CD4-positive, CD25-positive, alpha-beta regulatory T cell (primary cell): ENCODE results near the gene CCL4. TPM values are rescaled to one million over a fixed set of nuclear protein-coding genes. Genes with fewer than 3 reads are reported as not detected.
A peak's percentile ranks its signal among the peaks of the same experiment; 100 is the strongest.
"Not testable (repeated sequence)": the region's sequence is repeated elsewhere in the genome, so short reads cannot be mapped to it uniquely, and the experiment has no call there.

Experiments
- ATAC-seq, 2 donors: fragments of 150-1000 bp; cut with Tn5 transposase; one replicate each; pipeline ENCODE4 v1.10.0; 2021; ENCODE audit warnings: low read depth in 2 of 2, moderate number of reproducible peaks in 2 of 2, moderate library complexity in 1 of 2
- DNase-seq, 3 donors: peaks; one replicate each; pipeline versions ENCODE4 v3.0.0 to v3.0.0-alpha.2; 2012 to 2022; ENCODE audit warnings: mixed read lengths in 1 of 3
- H3K27ac ChIP-seq: one replicate; pipeline ENCODE4 v1.7.0; 2013; ENCODE audit warnings: mild to moderate bottlenecking, low read length; ENCODE audit not compliant: insufficient read depth, poor library complexity, severe bottlenecking
- H3K27me3 ChIP-seq: one replicate; pipeline ENCODE4 v1.7.0; 2013; ENCODE audit warnings: low read length; ENCODE audit not compliant: control insufficient read depth, insufficient read depth
- H3K36me3 ChIP-seq: one replicate; pipeline ENCODE4 v1.7.0; 2013; ENCODE audit warnings: mild to moderate bottlenecking, low read length, moderate library complexity; ENCODE audit not compliant: control insufficient read depth, insufficient read depth
- H3K4me1 ChIP-seq: 2 replicates; pipeline ENCODE4 v1.7.0; 2013; ENCODE audit warnings: mild to moderate bottlenecking, low read length; ENCODE audit not compliant: insufficient read depth, control insufficient read depth, poor library complexity, severe bottlenecking
- H3K4me3 ChIP-seq: one replicate; pipeline ENCODE4 v1.7.0; 2013; ENCODE audit warnings: low read depth, mild to moderate bottlenecking, low read length, moderate library complexity
- H3K9me3 ChIP-seq, 2 experiments: 1 replicate in 1 of 2; 2 replicates in 1 of 2; pipeline ENCODE4 v1.7.0; 2013; ENCODE audit warnings: low read length in 2 of 2, mild to moderate bottlenecking in 1 of 2, moderate library complexity in 1 of 2; ENCODE audit not compliant: control insufficient read depth in 2 of 2
- H3K27ac Mint-ChIP-seq, 3 donors: one replicate each; pipeline ENCODE4 v1.8.0; 2020 to 2022; ENCODE audit warnings: mild to moderate bottlenecking in 3 of 3, mixed read lengths in 3 of 3, moderate library complexity in 2 of 3
- H3K27me3 Mint-ChIP-seq: one replicate; pipeline ENCODE4 v1.8.0; 2022; ENCODE audit warnings: mild to moderate bottlenecking, mixed read lengths
- H3K36me3 Mint-ChIP-seq: one replicate; pipeline ENCODE4 v1.8.0; 2020; ENCODE audit warnings: mixed read lengths
- H3K4me1 Mint-ChIP-seq, 4 donors: one replicate each; pipeline ENCODE4 v1.8.0; 2020 to 2022; ENCODE audit warnings: mixed read lengths in 4 of 4, mild to moderate bottlenecking in 1 of 4
- H3K4me3 Mint-ChIP-seq, 4 donors: one replicate each; pipeline ENCODE4 v1.8.0; 2020 to 2022; ENCODE audit warnings: mild to moderate bottlenecking in 4 of 4, mixed read lengths in 4 of 4, moderate library complexity in 3 of 4
- H3K9me3 Mint-ChIP-seq, 7 donors: one replicate each; pipeline ENCODE4 v1.8.0; 2020 to 2022; ENCODE audit warnings: mixed read lengths in 7 of 7, mild to moderate bottlenecking in 3 of 7, moderate library complexity in 2 of 7
- polyA plus RNA-seq, 4 donors: library from polyadenylated mRNA; unstranded; fragments of 300-500 nt; fragmentation: Illumina TruSeq; gene quantifications; one replicate each; pipeline ENCODE4 v1.2.3, GENCODE V29; 2021
- total RNA-seq: library from RNA; stranded (reverse); gene quantifications from one replicate; pipeline ENCODE4 v1.2.3, GENCODE V29; 2022

Gene CCL4
- total and polyA plus RNA-seq, 5 donors from 2014 or later: 0.49 to 1.2 (median 0.59) TPM; not detected in 2

DNA sequence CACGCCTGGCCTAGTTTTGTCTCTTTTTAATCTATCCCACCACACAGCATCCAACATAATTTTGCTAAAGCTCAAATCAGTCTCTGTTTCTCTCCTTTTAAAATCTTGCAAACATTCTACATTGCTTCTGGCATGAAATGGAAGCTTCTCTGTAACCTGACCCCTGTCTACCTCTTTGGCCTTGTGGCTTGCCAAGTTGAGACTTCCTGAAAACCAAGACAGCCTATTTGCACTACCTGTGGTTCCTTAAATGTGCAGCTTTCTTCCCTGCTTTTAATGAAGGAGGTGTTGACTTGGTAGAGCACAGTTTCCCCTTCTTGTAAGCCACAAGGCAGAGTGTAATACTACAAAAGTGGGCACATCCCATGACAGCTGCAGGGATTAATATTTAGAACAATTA lies 7.6 kb upstream of the CCL4 start:
- H3K9me3 ChIP-seq: no peaks in the 10 kb centered on the region
- H3K36me3 ChIP-seq: no peaks in the 10 kb centered on the region
- Mint-ChIP-seq H3K4me3 (no peak overlapping the region), H3K27ac (no peak overlapping the region), H3K9me3 (peaks cover 0 to 2% (median 0%) of the 10 kb centered on the region in 7 donors), H3K36me3 (no peaks in the 10 kb centered on the region), H3K27me3 (peaks cover 19% of the 10 kb centered on the region), H3K4me1 (no peaks in the 10 kb centered on the region)
- H3K27me3 ChIP-seq: no peaks in the 10 kb centered on the region
- ATAC-seq: no peak
- no peak for DNase-seq
- H3K4me3 ChIP-seq: no peak overlapping the region
- no peaks in the 10 kb centered on the region for H3K4me1 ChIP-seq
- H3K27ac ChIP-seq: no peak overlapping the region

DNA sequence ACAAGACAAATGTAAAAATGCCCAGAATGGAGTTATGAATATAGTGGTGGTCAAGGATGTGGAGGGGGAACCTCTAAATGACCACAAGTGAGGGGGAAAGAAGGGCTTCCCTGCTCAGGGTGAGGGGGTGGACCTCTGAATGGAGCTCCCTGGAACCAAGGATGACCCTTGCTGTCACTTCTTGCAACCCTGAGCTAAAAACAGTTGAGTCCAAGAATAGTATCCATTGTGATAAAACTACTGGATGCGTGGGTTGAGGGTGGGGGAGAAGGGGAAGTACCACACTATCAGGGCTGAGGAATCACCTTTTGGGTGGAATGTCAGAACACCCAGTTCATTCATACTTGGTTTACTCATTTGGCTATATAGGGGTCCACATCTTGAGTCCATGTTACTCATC lies 4.6 kb upstream of the CCL4 start:
- not testable (repeated sequence) for H3K4me3 ChIP-seq, DNase-seq, H3K4me3 Mint-ChIP-seq, H3K9me3 ChIP-seq, H3K4me1 ChIP-seq, H3K27me3 ChIP-seq, H3K36me3 Mint-ChIP-seq, H3K27ac Mint-ChIP-seq, H3K27ac ChIP-seq, H3K4me1 Mint-ChIP-seq, H3K9me3 Mint-ChIP-seq, ATAC-seq, H3K36me3 ChIP-seq
- H3K27me3 Mint-ChIP-seq: peaks cover 23% of the 10 kb centered on the region

DNA sequence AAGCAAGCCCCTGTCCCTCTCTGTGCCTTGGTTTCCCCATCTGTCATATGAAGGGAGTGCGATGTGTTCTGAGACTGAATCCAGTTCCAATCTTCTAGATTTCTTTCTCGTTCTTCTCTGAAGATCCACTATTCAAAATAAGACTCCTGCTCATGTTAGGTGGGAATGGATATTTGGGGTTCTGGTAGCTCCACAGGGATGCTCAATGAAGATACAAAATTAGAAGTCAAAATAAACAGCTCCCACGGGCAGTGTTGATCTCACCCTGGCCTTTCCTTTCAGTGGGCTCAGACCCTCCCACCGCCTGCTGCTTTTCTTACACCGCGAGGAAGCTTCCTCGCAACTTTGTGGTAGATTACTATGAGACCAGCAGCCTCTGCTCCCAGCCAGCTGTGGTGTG lies 619 bp downstream of the CCL4 start:
- H3K36me3 ChIP-seq, H3K27ac ChIP-seq, H3K4me1 Mint-ChIP-seq, H3K36me3 Mint-ChIP-seq, H3K27me3 ChIP-seq, DNase-seq, H3K27ac Mint-ChIP-seq, H3K4me1 ChIP-seq, ATAC-seq, H3K9me3 Mint-ChIP-seq, H3K4me3 ChIP-seq, H3K4me3 Mint-ChIP-seq, H3K9me3 ChIP-seq: not testable (repeated sequence)
- peaks cover 45% of the 10 kb centered on the region for H3K27me3 Mint-ChIP-seq

DNA sequence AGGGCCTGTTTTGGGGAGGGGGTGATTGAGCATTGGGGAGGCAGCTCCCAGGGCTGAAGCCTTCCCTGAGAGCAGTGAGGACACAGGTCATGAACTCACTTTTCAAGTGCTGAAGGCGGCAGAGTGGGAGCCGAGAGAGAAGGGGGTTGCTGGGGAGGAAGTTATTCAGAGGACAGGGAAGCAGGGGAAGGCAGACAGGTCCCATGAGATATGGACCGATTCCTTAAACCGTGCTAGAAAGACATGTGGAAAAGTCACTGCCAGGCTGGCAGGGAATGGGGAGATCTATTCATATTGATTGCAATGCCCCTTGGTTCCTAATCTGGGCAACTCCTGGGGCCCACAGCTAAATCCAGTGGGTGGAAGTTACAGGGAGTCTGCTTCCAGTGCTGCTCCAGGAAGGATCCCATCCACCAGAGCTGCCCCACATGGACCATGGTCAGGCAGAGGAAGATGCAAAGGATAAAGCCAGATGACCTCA lies 1.1 kb downstream of the CCL4 start:
- DNase-seq (no peak), ATAC-seq (no peak)
- Mint-ChIP-seq H3K4me3 (peak overlapping the region in 1 of 4 donors; percentile 86), H3K4me1 (no peaks in the 10 kb centered on the region), H3K9me3 (no peaks in the 10 kb centered on the region), H3K36me3 (no peaks in the 10 kb centered on the region), H3K27ac (peak overlapping the region in 1 of 3 donors; percentile 26), H3K27me3 (peaks cover 40% of the 10 kb centered on the region)
- no peak overlapping the region for H3K4me3 ChIP-seq
- no peaks in the 10 kb centered on the region for H3K36me3 ChIP-seq
- peaks cover 3% of the 10 kb centered on the region for H3K27me3 ChIP-seq
- H3K9me3 ChIP-seq: no peaks in the 10 kb centered on the region
- H3K4me1 ChIP-seq: no peaks in the 10 kb centered on the region
- H3K27ac ChIP-seq: no peak overlapping the region

DNA sequence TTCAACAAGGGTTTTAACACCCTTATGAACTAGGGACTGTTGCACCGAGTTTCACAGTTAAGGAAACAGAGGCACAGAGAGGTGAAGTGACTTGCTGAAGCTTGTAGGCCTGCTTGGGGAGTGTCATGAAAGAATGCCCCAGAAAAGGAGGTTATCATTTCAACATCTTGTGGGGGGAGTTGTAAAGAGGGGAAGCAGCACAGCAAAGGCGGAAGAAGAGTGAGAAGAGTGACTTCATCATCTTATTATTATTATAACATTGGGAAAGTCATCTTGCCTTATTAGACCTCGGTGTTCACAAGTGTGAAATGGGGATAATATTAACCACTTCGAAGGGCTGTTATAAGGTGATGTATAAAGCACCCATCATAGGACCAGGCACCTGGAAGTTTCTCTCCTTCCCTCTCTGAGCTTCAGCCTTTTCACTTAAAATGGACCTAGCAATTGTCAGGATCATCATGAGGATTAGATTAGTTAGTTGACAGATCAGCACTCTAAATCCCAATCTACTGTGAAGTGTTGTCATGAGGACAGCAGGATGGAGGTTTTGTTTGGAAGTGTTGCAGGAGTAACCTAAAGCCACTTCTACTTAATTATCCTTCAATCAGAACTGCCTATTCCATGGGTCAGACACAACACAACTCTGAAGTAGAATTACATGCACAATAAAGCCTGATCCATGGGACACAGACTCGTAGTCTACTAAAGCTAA lies 2.3 kb downstream of the CCL4 start:
- DNase-seq (no peak), ATAC-seq (no peak)
- Mint-ChIP-seq H3K4me1 (no peaks in the 10 kb centered on the region), H3K27me3 (peaks cover 37% of the 10 kb centered on the region), H3K9me3 (no peaks in the 10 kb centered on the region), H3K4me3 (no peak overlapping the region), H3K27ac (no peak overlapping the region), H3K36me3 (no peaks in the 10 kb centered on the region)
- Histone ChIP-seq H3K36me3 (no peaks in the 10 kb centered on the region), H3K4me3 (no peak overlapping the region), H3K9me3 (no peaks in the 10 kb centered on the region), H3K27me3 (peaks cover 3% of the 10 kb centered on the region), H3K4me1 (no peaks in the 10 kb centered on the region), H3K27ac (no peak overlapping the region)

DNA sequence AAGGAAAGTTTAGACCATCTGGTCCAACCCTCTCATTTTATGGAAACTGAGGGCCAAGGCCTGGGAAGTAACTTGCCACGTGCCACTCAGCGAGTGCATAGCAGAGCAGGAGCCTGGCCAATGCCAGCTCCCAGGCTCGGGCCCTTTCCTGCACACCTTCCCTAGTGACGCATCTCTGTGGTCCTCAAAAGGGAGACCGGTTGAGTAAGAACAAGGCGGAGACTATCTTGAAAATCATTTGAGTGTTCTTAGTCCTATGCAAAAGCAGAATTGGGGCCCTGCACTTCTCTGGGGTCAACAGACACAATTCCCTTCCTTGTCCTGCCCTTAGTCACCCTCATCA lies 2.8 kb downstream of the CCL4 start:
- Mint-ChIP-seq H3K4me3 (no peak overlapping the region), H3K27ac (no peak overlapping the region), H3K9me3 (no peaks in the 10 kb centered on the region), H3K36me3 (no peaks in the 10 kb centered on the region), H3K4me1 (no peaks in the 10 kb centered on the region), H3K27me3 (peaks cover 37% of the 10 kb centered on the region)
- Histone ChIP-seq H3K27ac (no peak overlapping the region), H3K36me3 (no peaks in the 10 kb centered on the region), H3K27me3 (peaks cover 3% of the 10 kb centered on the region), H3K9me3 (no peaks in the 10 kb centered on the region), H3K4me1 (no peaks in the 10 kb centered on the region), H3K4me3 (no peak overlapping the region)
- ATAC-seq (no peak), DNase-seq (no peak)

DNA sequence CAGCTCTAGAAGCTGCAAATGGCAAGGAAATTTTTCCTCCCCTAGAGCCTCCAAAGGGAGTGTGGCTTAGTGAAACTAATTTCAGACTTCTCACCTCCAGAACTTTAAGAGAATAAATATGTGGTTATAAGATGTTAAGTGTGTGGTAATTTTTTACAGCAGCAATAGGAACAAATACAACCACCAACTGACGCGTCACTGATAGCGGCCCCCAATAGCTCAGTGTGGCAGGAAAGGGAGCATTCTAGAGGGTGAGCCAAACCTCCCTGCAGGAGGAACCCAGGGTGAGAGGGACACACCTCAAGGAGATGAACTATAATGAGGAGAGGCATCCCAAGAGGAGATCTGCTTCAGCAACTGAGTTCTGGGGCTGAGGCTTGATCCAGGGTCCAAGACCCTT lies 4.0 kb downstream of the CCL4 start:
- peaks cover 35% of the 10 kb centered on the region for H3K27me3 Mint-ChIP-seq
- Histone ChIP-seq H3K27ac (no peak overlapping the region), H3K9me3 (no peaks in the 10 kb centered on the region), H3K4me1 (no peaks in the 10 kb centered on the region), H3K4me3 (no peak overlapping the region), H3K36me3 (no peaks in the 10 kb centered on the region), H3K27me3 (peaks cover 3% of the 10 kb centered on the region)
- no peak overlapping the region for H3K4me3 Mint-ChIP-seq
- no peak overlapping the region for H3K27ac Mint-ChIP-seq
- no peaks in the 10 kb centered on the region for H3K36me3 Mint-ChIP-seq
- H3K9me3 Mint-ChIP-seq: no peaks in the 10 kb centered on the region
- no peaks in the 10 kb centered on the region for H3K4me1 Mint-ChIP-seq
- ATAC-seq (no peak), DNase-seq (no peak)

DNA sequence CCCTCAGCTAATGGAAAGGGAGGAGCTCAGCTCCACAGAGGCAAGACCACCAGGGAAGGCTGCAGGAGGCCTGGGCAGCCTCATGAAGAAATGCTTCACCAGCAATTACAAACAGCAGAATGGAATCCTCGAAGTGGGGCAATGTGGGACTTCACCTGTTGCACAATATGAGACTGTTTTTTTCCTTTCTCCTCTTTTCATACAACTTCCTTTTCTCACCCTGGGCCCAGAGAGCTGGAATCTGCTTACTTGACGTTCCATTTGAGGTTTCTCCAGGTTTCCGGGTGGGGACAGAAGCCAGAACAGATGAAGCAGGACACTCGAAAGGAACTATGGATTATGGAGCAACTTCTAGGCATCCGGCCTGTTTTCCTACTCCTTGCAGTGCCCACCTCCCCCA lies 4.6 kb downstream of the CCL4 start:
- peaks cover 32% of the 10 kb centered on the region for H3K27me3 Mint-ChIP-seq
- H3K4me3 ChIP-seq, ATAC-seq, H3K36me3 Mint-ChIP-seq, DNase-seq, H3K4me1 ChIP-seq, H3K27ac Mint-ChIP-seq, H3K36me3 ChIP-seq, H3K4me1 Mint-ChIP-seq, H3K27me3 ChIP-seq, H3K9me3 ChIP-seq, H3K4me3 Mint-ChIP-seq, H3K27ac ChIP-seq, H3K9me3 Mint-ChIP-seq: not testable (repeated sequence)
